ENCODE measurements around the gene OR5K1. TPM values are rescaled to one million over a fixed set of nuclear protein-coding genes. Genes with fewer than 3 reads are reported as not detected.

OR5K1 gene
- total RNA-seq, 4 donors from 2014 or later = not detected

DNA sequence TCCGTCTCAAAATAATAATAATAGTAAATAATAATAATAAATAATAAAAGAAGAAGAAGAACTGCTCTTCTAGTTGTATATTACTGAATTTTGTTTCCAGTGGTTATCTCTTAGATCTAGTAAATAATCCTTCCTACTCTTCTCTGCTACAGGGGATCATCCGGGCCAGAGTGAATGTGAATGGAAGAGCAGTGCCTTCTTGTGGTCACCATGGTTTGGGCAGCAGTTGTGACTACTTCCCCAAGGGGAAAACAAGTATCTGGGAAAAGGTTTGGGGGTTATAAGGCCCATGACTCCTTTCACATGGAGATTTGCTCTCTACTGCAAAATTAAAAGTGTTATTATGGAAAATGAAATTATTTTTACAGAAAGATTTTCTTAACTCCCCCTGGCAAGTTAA, 5.5 kb upstream of the OR5K1 start:
- DNase-seq = no peak
- no peaks in the 10 kb centered on the region for H3K36me3 ChIP-seq
- TF ChIP-seq, protein P1, sequence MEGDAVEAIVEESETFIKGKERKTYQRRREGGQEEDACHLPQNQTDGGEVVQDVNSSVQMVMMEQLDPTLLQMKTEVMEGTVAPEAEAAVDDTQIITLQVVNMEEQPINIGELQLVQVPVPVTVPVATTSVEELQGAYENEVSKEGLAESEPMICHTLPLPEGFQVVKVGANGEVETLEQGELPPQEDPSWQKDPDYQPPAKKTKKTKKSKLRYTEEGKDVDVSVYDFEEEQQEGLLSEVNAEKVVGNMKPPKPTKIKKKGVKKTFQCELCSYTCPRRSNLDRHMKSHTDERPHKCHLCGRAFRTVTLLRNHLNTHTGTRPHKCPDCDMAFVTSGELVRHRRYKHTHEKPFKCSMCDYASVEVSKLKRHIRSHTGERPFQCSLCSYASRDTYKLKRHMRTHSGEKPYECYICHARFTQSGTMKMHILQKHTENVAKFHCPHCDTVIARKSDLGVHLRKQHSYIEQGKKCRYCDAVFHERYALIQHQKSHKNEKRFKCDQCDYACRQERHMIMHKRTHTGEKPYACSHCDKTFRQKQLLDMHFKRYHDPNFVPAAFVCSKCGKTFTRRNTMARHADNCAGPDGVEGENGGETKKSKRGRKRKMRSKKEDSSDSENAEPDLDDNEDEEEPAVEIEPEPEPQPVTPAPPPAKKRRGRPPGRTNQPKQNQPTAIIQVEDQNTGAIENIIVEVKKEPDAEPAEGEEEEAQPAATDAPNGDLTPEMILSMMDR (IDR thresholded peaks at IDR 0.05) = no peak
- TF ChIP-seq POLR2A (IDR thresholded peaks at IDR 0.05) = no peak
- H3K4me3 ChIP-seq = no peak overlapping the region
- WGBS, 2 donors = 91 to 95% methylated on average over 2 of the region's 2 CpGs
- no peak overlapping the region for H3K27ac ChIP-seq
- H3K9me3 ChIP-seq = no peaks in the 10 kb centered on the region
- intact Hi-C loops (cut with DNase I) = no loop called here
- H3K4me1 ChIP-seq = no peaks in the 10 kb centered on the region
- no peaks in the 10 kb centered on the region for H3K27me3 ChIP-seq

DNA sequence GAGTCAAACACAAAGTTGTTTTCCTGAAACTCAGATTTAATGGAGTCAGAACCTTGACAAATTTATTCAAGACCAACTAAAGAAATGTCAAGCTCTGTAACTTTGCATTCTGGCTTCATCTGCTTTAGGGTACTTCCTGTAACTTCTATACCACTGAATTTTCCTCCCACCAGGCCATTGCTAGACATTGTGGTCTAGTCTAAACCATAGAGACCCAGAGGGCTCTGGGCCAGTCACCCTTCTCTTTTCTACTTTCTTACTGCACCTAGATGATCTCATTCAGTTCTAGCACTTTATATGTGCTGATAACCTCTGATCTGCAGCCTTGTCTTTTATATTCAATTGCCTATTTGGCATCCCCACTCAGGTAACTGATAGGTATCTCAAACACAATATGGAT, 2.8 kb upstream of the OR5K1 start:
- TF ChIP-seq, protein P1 (IDR thresholded peaks at IDR 0.05) = no peak
- no peak for TF ChIP-seq POLR2A (IDR thresholded peaks at IDR 0.05)
- intact Hi-C loops (cut with DNase I) = no loop called here

DNA sequence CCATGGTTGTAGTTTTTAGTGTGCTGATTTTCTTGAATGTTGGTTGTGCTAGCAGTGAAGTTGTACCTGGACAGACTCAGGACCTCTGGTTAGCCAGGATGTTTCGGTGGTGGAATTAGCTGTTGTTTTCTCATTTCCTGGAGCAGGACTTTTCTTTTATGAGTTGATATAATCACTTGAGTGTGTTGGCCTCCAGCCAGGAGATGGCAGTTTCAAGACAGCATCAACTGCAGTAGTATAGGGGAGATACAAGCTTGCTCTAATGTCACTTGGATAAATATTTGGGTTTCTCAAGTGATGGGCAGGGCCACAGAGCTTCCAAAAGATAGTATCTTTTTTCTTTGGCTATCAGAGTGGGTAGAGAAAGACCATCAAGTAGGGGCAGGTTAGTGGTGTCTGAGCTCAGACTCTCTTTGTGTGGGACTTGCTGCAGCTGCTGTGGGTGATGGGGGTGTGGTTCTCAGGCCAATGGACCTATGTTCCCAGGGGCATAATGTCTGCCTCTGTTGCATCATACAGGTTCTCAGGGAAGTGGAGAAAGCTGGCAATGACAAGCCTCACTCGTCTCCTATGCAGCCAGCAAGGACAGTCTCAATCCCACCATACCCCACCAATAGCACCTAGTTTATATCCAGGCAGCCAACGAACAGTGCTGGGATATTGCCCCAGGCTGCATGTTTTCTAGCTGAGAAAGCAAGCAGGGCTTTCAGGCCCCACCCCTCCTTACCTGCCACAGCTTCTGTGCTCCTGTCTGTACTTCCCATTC, 19.9 kb downstream of the OR5K1 start:
- H3K27me3 ChIP-seq = no peaks in the 10 kb centered on the region
- no peak overlapping the region for H3K4me3 ChIP-seq
- no peaks in the 10 kb centered on the region for H3K36me3 ChIP-seq
- H3K4me1 ChIP-seq = no peaks in the 10 kb centered on the region
- WGBS, 2 donors = 47 to 60% methylated on average over 2 to 3 of the region's 3 CpGs
- H3K9me3 ChIP-seq = peaks cover 0 to 34% (median 14%) of the 10 kb centered on the region in 3 donors
- no peak overlapping the region for H3K27ac ChIP-seq
- intact Hi-C loops (cut with DNase I) = no loop called here
- TF ChIP-seq, protein P1 (IDR thresholded peaks at IDR 0.05) = no peak
- no peak for TF ChIP-seq POLR2A (IDR thresholded peaks at IDR 0.05)
- DNase-seq = no peak

More for the DNA sequence above, 2.8 kb upstream of the OR5K1 start:
- Histone ChIP-seq H3K9me3 (no peaks in the 10 kb centered on the region), H3K27me3 (no peaks in the 10 kb centered on the region), H3K36me3 (no peaks in the 10 kb centered on the region), H3K4me1 (no peaks in the 10 kb centered on the region), H3K4me3 (no peak overlapping the region), H3K27ac (no peak overlapping the region)
- no peak for DNase-seq

DNA sequence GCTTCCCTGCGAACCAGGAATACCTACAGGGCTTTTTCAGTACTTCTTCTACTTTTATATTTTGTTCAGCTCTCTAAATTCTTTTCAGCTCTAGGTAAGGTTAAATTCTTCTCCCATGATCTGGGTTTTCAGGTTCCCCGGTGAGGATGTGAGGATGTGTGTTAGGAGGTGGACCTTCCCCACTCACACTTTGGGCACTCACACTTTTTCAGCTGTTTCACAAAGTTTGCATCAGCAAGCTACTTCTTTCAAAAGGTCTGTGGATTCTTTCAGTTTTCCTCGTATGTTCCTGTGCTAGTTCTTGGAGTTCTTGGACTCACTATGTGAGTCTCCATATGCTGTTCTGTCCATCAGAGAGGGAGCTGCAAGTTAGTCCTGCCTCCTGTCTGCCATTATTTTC, 20.6 kb downstream of the OR5K1 start:
- H3K4me3 ChIP-seq = no peak overlapping the region
- intact Hi-C loops (cut with DNase I) = no loop called here
- H3K27ac ChIP-seq = no peak overlapping the region
- 62 to 77% methylated on average over 3 of the region's 3 CpGs for WGBS, 2 donors
- DNase-seq = no peak
- TF ChIP-seq, protein P1 (IDR thresholded peaks at IDR 0.05) = no peak
- TF ChIP-seq POLR2A (IDR thresholded peaks at IDR 0.05) = no peak
- no peaks in the 10 kb centered on the region for H3K27me3 ChIP-seq
- peaks cover 0 to 33% (median 14%) of the 10 kb centered on the region in 3 donors for H3K9me3 ChIP-seq
- H3K36me3 ChIP-seq = no peaks in the 10 kb centered on the region
- H3K4me1 ChIP-seq = no peaks in the 10 kb centered on the region

DNA sequence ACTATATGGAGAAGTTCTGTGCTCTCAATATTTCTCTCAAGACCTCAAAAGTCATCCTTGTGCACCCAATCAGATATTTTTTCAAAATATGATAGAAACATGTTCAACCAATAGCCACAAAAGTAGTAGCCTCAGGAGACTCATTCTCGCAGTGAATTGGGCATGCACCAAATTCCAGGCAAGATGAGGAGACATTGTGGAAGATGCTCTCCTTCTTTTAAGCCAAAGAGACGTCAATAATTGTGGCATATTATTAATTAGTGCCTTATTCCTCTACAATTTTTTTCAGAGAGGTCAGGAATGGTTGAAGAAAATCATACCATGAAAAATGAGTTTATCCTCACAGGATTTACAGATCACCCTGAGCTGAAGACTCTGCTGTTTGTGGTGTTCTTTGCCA, 34.4 kb downstream of the OR5K1 start, which contains the start of gene OR5K2:
TSS of gene OR5K2 (plus strand) at position 301 of the 400 bp plus-strand sequence. CDS start at position 301, 0 bp downstream.
- Histone ChIP-seq H3K4me3 (no peak within 1 kb of the TSS), H3K9me3 (no peaks in the 10 kb centered on the region), H3K27me3 (no peaks in the 10 kb centered on the region), H3K4me1 (peaks cover 0 to 21% (median 0%) of the 10 kb centered on the region in 3 donors), H3K36me3 (no peaks in the 10 kb centered on the region), H3K27ac (no peak within 1 kb of the TSS)
- DNase-seq = no peak
- intact Hi-C loops (cut with DNase I) = no loop called here
- TF ChIP-seq POLR2A (IDR thresholded peaks at IDR 0.05) = no peak
- TF ChIP-seq, protein P1 (IDR thresholded peaks at IDR 0.05) = no peak
- 81 to 86% methylated on average over 2 of the region's 2 CpGs for WGBS, 2 donors
